GM12864 (cell line): ENCODE results near the gene FOXE1.

Source experiments
- DNase-seq: peaks from one replicate; pipeline ENCODE4 v3.0.0-alpha.2; 2011; ENCODE audit warnings: low read depth
- H3K4me3 ChIP-seq: 2 replicates; pipeline ENCODE4 v1.5.1; 2011; ENCODE audit warnings: mild to moderate bottlenecking, low read depth, low read length, control low read depth
- TF ChIP-seq, protein P1 (sequence below): IDR thresholded peaks from 2 replicates; pipeline ENCODE4 v1.5.1; 2011; ENCODE audit warnings: low read depth, mild to moderate bottlenecking, moderate library complexity, low read length, control low read depth, inconsistent platforms; ENCODE audit errors: missing control alignments

FOXE1 gene

GRCh38 chr9:97809666-97810344 lies 43.2 kb upstream of the FOXE1 start:
- DNase-seq = no peak

GRCh38 chr9:97811533-97812246 lies 41.3 kb upstream of the FOXE1 start:
- TF ChIP-seq, protein P1, sequence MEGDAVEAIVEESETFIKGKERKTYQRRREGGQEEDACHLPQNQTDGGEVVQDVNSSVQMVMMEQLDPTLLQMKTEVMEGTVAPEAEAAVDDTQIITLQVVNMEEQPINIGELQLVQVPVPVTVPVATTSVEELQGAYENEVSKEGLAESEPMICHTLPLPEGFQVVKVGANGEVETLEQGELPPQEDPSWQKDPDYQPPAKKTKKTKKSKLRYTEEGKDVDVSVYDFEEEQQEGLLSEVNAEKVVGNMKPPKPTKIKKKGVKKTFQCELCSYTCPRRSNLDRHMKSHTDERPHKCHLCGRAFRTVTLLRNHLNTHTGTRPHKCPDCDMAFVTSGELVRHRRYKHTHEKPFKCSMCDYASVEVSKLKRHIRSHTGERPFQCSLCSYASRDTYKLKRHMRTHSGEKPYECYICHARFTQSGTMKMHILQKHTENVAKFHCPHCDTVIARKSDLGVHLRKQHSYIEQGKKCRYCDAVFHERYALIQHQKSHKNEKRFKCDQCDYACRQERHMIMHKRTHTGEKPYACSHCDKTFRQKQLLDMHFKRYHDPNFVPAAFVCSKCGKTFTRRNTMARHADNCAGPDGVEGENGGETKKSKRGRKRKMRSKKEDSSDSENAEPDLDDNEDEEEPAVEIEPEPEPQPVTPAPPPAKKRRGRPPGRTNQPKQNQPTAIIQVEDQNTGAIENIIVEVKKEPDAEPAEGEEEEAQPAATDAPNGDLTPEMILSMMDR = no peak
- no peak overlapping the region for H3K4me3 ChIP-seq
- DNase-seq = no peak

More at GRCh38 chr9:97809666-97810344, 43.2 kb upstream of the FOXE1 start:
- no peak overlapping the region for H3K4me3 ChIP-seq
- TF ChIP-seq, protein P1 = no peak

DNA sequence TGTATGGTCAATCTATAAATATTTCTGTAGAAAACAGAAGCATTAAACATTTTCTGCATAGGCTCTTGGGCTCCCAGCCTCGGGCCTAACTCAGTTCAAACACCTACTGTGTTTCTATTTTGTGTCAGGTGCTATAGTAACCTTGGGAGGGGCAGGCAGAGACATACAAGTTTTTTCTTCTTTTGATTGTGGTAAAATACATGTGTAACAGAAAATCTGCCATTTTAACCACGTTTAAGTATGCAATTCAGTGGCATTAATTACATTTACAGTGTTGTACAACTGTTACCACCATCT lies 40.8 kb upstream of the FOXE1 start:
- TF ChIP-seq, protein P1 = no peak
- no peak for DNase-seq
- no peak overlapping the region for H3K4me3 ChIP-seq

- TF ChIP-seq, protein P1 = no peak
- H3K4me3 ChIP-seq = no peak overlapping the region
Measured at GRCh38 chr9:97813072-97813471, 40.0 kb upstream of the FOXE1 start.

DNA sequence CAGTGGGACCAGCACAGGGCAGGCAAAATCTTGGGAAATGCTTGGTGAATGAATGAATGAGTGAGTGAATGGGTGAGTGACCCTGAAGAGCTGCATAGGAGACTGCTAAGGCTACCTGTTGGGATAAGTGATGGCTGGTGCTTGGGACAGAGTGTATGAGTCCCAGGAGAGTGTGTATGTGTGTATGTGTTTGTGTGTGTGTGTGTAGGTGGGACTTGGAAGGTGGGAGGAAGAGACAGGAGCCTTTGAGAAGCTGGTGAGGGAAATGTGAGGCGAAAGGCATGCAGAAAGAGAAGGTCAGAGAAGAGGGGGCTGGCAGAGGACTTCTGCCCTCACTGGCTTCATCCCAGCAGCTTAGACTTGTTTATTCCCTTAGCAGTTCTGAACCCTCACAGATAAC lies 33.3 kb upstream of the FOXE1 start:
- no peak for DNase-seq
- H3K4me3 ChIP-seq = no peak overlapping the region
- TF ChIP-seq, protein P1 = no peak

More at GRCh38 chr9:97813072-97813471, 40.0 kb upstream of the FOXE1 start:
- DNase-seq = no peak

DNA sequence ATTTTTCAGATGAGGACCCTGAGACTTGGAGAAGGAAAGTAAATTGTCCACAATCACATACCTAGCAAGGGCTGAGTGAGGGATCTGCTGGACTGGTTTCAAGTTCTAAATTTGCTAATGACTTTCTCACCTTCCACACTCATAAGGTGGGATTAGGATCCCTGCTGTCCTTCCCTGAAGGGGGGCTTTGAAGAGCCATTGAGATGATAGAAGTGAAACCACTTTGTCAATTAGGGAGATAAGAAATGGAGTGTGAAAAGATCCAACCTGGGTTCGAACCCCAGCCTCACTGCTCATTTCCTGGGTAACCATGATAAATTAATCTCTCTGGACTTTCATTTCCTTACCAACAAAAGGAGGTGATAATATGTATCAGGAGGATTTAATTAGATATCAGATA lies 32.7 kb upstream of the FOXE1 start:
- H3K4me3 ChIP-seq = no peak overlapping the region
- TF ChIP-seq, protein P1 = no peak
- no peak for DNase-seq
